PC-9 (cell line): ENCODE measurements around the gene TOGARAM2. TPM values are rescaled to one million over a fixed set of nuclear protein-coding genes. Genes with fewer than 3 reads are reported as not detected.

Experiments used
- BruUV-seq: library from RNA; stranded (reverse); fragments of 400-500 nt; replicated peaks from 2 replicates; lab custom pipeline; 2021; lab: Mats Ljungman, UMichigan
- CTCF ChIA-PET: fragments of 300-600 bp; sonication (Branson Sonifier 250); formaldehyde crosslinking; loops from one replicate; lab custom pipeline; 2022; ENCODE audit warnings: antibody characterized with exemption; lab: Charles Lee
- POLR2A ChIA-PET: fragments of 300-600 bp; sonication (Branson Sonifier 250); formaldehyde crosslinking; loops from one replicate; lab custom pipeline; 2022; ENCODE audit warnings: antibody characterized with exemption; ENCODE audit not compliant: unreplicated experiment; lab: Charles Lee
- DNase-seq, 2 experiments: peaks; one replicate each; pipeline versions ENCODE4 v3.0.0 to v3.0.0-alpha.2; 2015 to 2022; ENCODE audit warnings: mixed read lengths in 1 of 2
- H2AFZ ChIP-seq: fragments of 200-600 bp; sonication (generic); 2 replicates; pipeline ENCODE4 v1.8.1; 2017; ENCODE audit warnings: antibody characterized with exemption
- H3F3A ChIP-seq: fragments of 200-600 bp; sonication (generic); 2 replicates; pipeline ENCODE4 v1.8.1; 2017; ENCODE audit warnings: antibody characterized with exemption, mild to moderate bottlenecking, low read depth; ENCODE audit not compliant: insufficient read depth
- H3K27ac ChIP-seq: fragments of 200-600 bp; sonication (generic); 2 replicates; pipeline ENCODE4 v1.6.1; 2016; ENCODE audit warnings: mixed run types
- H3K27me3 ChIP-seq: fragments of 200-600 bp; sonication (generic); 2 replicates; pipeline ENCODE4 v1.6.1; 2016; ENCODE audit warnings: low read depth, mixed run types; ENCODE audit not compliant: insufficient read depth
- H3K36me3 ChIP-seq: fragments of 200-600 bp; sonication (generic); 2 replicates; pipeline ENCODE4 v1.6.1; 2016; ENCODE audit warnings: low read depth, mixed run types
- H3K4me1 ChIP-seq: fragments of 200-600 bp; sonication (generic); replicated peaks from 2 replicates; pipeline ENCODE4 v1.6.1; 2016; ENCODE audit warnings: mixed run types; ENCODE audit not compliant: insufficient read depth
- H3K4me2 ChIP-seq: fragments of 200-600 bp; sonication (generic); 2 replicates; pipeline ENCODE4 v1.6.1; 2017; ENCODE audit warnings: mixed run types
- H3K4me3 ChIP-seq: fragments of 200-600 bp; sonication (generic); 2 replicates; pipeline ENCODE4 v1.6.1; 2016; ENCODE audit warnings: mixed run types
- H3K79me2 ChIP-seq: fragments of 200-600 bp; sonication (generic); 2 replicates; pipeline ENCODE4 v1.6.1; 2017; ENCODE audit warnings: low read depth, mixed run types
- H3K9me2 ChIP-seq: fragments of 200-600 bp; sonication (generic); 2 replicates; pipeline ENCODE4 v1.8.1; 2017; ENCODE audit warnings: mild to moderate bottlenecking; ENCODE audit not compliant: insufficient read depth
- H3K9me3 ChIP-seq: fragments of 200-600 bp; sonication (generic); 2 replicates; pipeline ENCODE4 v1.8.1; 2016; ENCODE audit warnings: low read depth; ENCODE audit not compliant: insufficient read depth
- H4K20me1 ChIP-seq: fragments of 200-600 bp; sonication (generic); 2 replicates; pipeline ENCODE4 v1.8.1; 2017; ENCODE audit not compliant: insufficient read depth
- EZH2 ChIP-seq: fragments of 200-600 bp; sonication (generic); IDR thresholded peaks from 2 replicates; pipeline ENCODE4 v1.8.0; 2017; ENCODE audit warnings: antibody characterized with exemption, low read depth
- intact Hi-C: fragments of 100-400 bp; cut with micrococcal nuclease; formaldehyde crosslinking; loops from one replicate; pipeline ENCODE4 v1.10.0; 2022; ENCODE audit not compliant: unreplicated experiment
- total RNA-seq: library from RNA; stranded (reverse); gene quantifications from 2 replicates; pipeline ENCODE4 v1.2.3, GENCODE V29; 2021
- TF ChIP-seq, protein P1 (sequence below): fragments of 200-600 bp; sonication (generic); conservative IDR thresholded peaks from 2 replicates; pipeline ENCODE4 v1.6.1; 2017; ENCODE audit warnings: mixed run types, antibody characterized with exemption, mild to moderate bottlenecking, moderate library complexity

The TOGARAM2 gene
- total RNA-seq, 1 experiment from 2014 or later, result 0.44 TPM

DNA sequence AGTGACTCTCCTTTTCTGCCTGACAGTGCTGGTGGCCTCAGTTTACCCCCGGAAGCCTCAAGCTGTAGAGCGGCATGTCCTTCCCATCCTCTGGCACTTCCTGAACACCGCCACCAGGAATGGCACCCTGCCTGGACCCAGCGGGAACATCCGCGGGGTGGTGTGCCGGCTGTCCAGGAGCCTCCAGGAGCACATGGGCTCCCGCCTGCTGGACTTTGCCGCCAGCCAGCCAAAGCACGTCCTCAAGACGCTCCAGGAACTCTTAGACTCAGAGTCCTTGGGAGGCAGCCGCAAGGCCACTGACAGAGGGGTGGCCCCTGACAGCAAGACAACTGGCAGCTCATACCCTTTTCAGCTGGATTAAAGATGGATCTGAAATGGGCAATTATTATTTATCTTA is 70.6 kb downstream of the TOGARAM2 start:
- ChIA-PET CTCF (no interaction called here), POLR2A (no interaction called here)
- Histone ChIP-seq H3F3A (peaks cover 5% of the 10 kb centered on the region; the same call in 1 of the 2 replicates), H3K36me3 (no peaks in the 10 kb centered on the region), H4K20me1 (no peaks in the 10 kb centered on the region), H3K27me3 (no peaks in the 10 kb centered on the region), H3K9me3 (no peaks in the 10 kb centered on the region), H3K27ac (no peak overlapping the region), H3K9me2 (no peaks in the 10 kb centered on the region), H3K4me2 (no peak overlapping the region), H3K79me2 (no peaks in the 10 kb centered on the region), H3K4me3 (no peak overlapping the region), H2AFZ (no peak overlapping the region), H3K4me1 (peaks cover 25% of the 10 kb centered on the region)
- TF ChIP-seq, protein P1, sequence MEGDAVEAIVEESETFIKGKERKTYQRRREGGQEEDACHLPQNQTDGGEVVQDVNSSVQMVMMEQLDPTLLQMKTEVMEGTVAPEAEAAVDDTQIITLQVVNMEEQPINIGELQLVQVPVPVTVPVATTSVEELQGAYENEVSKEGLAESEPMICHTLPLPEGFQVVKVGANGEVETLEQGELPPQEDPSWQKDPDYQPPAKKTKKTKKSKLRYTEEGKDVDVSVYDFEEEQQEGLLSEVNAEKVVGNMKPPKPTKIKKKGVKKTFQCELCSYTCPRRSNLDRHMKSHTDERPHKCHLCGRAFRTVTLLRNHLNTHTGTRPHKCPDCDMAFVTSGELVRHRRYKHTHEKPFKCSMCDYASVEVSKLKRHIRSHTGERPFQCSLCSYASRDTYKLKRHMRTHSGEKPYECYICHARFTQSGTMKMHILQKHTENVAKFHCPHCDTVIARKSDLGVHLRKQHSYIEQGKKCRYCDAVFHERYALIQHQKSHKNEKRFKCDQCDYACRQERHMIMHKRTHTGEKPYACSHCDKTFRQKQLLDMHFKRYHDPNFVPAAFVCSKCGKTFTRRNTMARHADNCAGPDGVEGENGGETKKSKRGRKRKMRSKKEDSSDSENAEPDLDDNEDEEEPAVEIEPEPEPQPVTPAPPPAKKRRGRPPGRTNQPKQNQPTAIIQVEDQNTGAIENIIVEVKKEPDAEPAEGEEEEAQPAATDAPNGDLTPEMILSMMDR, result no peak
- no peak for TF ChIP-seq EZH2
- intact Hi-C loops, result loop anchor here (5.0 kb wide), 1 partner anchor 94 kb away; no protein-coding TSS in a partner anchor
- BruUV-seq, result no TSS peak
- no peak for DNase-seq

DNA sequence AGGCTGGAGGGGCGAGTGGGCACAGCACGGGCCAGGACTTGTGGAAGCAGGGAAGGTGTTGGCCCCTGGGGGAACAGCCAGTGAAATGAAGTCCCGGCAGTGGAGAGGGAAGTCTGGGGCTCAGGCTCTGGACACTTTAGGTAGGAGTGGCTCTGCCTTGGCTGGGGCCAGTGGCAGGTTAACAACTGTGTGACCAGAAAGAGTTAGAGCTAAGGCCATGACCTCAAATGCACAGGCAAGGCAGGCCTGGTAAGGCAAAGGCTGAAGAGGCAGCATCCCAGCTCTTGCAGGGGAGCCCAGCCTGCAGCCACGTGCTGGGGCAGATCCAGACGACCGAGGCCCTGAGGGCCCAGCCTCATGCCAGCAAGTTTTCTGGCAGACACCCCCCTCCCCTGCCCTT is 71.7 kb downstream of the TOGARAM2 start:
- no peak overlapping the region for H2AFZ ChIP-seq
- no peak for DNase-seq
- no peaks in the 10 kb centered on the region for H4K20me1 ChIP-seq
- CTCF ChIA-PET, result no interaction called here
- peaks cover 25% of the 10 kb centered on the region for H3K4me1 ChIP-seq
- H3K36me3 ChIP-seq, result no peaks in the 10 kb centered on the region
- BruUV-seq, result TSS peak; percentile 65
- peak overlapping the region; percentile 85 for H3K27ac ChIP-seq
- POLR2A ChIA-PET, result no interaction called here
- peaks cover 5% of the 10 kb centered on the region; the same call in 1 of the 2 replicates for H3F3A ChIP-seq
- no peaks in the 10 kb centered on the region for H3K9me2 ChIP-seq
- H3K4me3 ChIP-seq, result no peak overlapping the region
- H3K27me3 ChIP-seq, result no peaks in the 10 kb centered on the region
- no peaks in the 10 kb centered on the region for H3K79me2 ChIP-seq
- intact Hi-C loops, result loop anchor here (5.0 kb wide), 1 partner anchor 96 kb away; no protein-coding TSS in a partner anchor
- H3K4me2 ChIP-seq, result peak overlapping the region; percentile 33
- TF ChIP-seq, protein P1, result no peak
- TF ChIP-seq EZH2, result no peak
- no peaks in the 10 kb centered on the region for H3K9me3 ChIP-seq

DNA sequence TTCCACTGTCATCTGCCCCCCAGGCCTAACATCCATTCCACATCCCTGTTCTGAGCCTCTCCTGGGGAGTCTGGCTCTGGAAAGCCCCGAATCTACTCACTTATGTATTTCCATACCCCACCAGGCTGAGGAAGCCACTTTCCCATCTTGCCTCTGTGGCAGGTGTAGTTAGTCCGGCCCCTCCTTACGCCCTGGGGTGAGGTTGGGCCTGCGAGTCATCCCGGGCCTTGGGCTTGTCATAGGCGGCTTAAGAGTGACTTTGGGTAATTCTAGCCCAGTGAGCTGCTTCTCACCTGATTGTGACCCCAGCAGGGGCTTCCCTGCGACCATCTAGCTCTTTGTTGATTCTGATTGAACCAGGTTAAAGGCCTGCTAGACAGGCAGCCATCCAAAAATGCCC is 72.1 kb downstream of the TOGARAM2 start:
- peak overlapping the region; percentile 33 for H3K4me2 ChIP-seq
- no peaks in the 10 kb centered on the region for H3K27me3 ChIP-seq
- no TSS peak for BruUV-seq
- H3K9me3 ChIP-seq, result no peaks in the 10 kb centered on the region
- no peak overlapping the region for H3K4me3 ChIP-seq
- DNase-seq, result peak; percentile 67 to 87
- ChIA-PET POLR2A (no interaction called here), CTCF (no interaction called here)
- H3K9me2 ChIP-seq, result no peaks in the 10 kb centered on the region
- no peaks in the 10 kb centered on the region for H4K20me1 ChIP-seq
- H3K79me2 ChIP-seq, result no peaks in the 10 kb centered on the region
- H3K27ac ChIP-seq, result peak overlapping the region; percentile 85
- TF ChIP-seq EZH2, result no peak
- TF ChIP-seq, protein P1, result no peak
- no peaks in the 10 kb centered on the region for H3K36me3 ChIP-seq
- peaks cover 5% of the 10 kb centered on the region; the same call in 1 of the 2 replicates for H3F3A ChIP-seq
- 0 out of 2 replicates have a peak overlapping the region, but pooled peaks have one; percentile 0 for H2AFZ ChIP-seq
- peaks cover 25% of the 10 kb centered on the region for H3K4me1 ChIP-seq
- intact Hi-C loops, result loop anchor here (5.0 kb wide), 1 partner anchor 96 kb away; no protein-coding TSS in a partner anchor
